ENCODE measurements around the gene SIPA1.
"Not testable (repeated sequence)": the region's sequence is repeated elsewhere in the genome, so short reads cannot be mapped to it uniquely, and the experiment has no call there.

SIPA1 gene

DNA sequence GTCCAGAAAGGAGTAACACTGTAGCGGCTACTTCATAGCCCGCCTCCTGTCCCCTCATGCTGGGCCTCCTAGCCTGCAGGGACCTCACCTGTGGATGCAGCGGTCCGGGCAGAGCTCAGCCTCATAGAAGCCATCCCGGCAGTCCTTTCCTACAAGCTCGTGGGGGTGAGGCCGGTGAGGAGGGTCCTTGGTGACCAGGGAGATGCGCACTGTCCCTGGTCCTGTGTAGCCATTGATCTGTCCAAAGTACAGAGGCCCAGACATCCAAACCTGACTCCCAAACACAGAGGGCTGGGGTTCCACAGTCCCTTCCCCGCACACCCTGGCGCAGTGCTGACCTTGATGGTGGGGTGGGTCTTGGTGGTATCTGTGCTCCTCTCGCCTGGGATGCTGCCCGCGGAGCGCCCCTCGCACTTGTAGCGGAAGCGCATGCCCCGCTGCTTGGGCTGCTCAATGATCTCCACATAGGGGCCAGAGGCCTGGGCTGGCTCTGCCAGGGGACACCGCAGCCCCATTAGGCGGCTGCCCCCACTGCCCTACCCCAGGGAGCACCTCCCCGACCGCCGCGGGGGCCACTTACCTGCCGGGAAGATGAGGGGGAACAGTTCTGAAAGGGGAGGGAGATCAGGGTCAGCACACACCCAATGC is 23.8 kb downstream of the SIPA1 start:
- DNase-seq, result no peak

DNA sequence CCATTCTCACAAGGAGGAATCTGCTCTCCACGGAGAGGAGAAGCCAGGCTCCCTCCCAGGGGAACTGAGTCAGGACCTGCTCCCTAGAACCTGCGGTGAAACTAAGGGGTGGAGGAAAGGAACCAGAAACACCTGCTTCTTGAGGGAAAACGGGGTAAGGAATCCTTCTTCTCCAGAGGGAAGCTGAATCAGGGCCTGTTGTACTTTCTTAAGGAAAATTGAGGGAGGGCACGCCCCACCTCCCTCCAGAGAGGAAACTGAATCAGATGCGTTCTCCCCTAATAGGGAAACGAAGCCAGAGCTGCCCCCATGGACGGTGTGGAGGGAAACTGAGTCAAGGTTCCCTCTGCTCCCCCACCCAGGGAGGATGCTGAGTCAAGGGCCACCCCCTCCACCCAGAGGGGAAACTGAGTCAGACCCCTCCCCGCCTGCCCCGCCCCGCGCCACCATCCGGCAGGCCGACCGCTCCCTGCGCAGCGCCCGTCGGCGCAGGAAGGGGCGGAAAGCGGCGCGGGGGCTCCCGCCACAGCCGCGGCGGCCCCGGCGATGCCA is 24.4 kb downstream of the SIPA1 start:
- DNase-seq, result no peak

- peak; percentile 51 for DNase-seq
Observed at GRCh38 chr11:65662799-65663638, 25.1 kb downstream of the SIPA1 start, which contains the start of gene RELA. TSS of gene RELA (minus strand) at chr11:65662916. CDS start at chr11:65662832, 84 bp downstream.

GRCh38 chr11:65663639-65664200 is 25.8 kb downstream of the SIPA1 start:
- no peak for DNase-seq

DNA sequence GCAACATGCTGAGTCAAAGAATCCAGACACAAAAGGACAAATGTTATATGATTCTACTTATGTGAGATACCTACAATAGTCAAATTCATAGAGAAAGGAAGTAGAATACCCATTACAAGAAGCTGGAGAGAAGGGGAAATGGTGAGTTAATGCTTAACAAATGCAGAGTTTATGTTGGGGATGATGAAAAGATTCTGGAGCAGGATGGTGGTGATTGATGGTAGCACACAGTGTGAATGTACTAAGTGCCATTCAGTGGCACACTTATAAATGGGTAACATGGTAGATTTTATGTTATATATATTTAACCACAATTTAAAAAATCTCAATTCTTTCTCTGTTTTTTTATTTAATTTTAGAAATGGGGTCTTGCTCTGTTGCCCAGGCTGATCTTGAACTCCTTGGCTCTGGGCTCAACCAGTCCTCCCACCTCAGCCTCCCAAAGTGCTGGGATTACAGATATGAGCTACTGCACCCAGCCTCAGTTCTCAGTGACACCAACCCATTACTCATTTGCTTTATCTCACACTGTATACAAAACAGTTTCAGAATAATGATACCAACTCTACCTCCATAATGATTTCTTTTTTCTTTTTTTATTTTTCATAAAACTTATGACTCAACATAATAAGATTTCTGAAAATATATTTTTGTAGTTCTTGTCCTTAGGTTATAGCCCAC is 34.4 kb downstream of the SIPA1 start:
- no peak for DNase-seq

DNA sequence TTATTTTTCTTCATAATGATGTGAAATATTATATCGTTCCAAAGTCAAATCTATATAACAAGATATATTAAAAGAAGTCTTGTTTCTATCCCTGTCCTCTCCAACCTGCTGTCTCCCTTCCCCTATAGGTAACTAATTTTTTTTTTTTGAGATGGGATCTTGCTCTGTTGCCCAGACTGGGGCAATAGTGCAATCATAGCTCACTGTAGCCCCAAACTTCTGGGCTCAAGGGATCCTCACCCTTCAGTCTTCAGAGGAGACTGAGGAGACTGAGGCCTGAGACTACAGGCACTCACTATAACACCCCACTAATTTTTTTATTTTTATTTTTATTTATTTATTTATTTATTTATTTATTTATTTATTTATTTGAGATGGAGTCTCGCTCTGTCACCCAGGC is 35.1 kb downstream of the SIPA1 start:
- no peak for DNase-seq

GRCh38 chr11:65680192-65680743 is 42.4 kb downstream of the SIPA1 start:
- DNase-seq, result no peak

- not testable (repeated sequence) for DNase-seq
Observed at GRCh38 chr11:65683480-65683879, 45.6 kb downstream of the SIPA1 start.

- DNase-seq, result no peak
Observed at GRCh38 chr11:65685981-65686380, 48.1 kb downstream of the SIPA1 start.

- DNase-seq, result not testable (repeated sequence)
Observed at GRCh38 chr11:65691847-65692246, 53.9 kb downstream of the SIPA1 start.

DNA sequence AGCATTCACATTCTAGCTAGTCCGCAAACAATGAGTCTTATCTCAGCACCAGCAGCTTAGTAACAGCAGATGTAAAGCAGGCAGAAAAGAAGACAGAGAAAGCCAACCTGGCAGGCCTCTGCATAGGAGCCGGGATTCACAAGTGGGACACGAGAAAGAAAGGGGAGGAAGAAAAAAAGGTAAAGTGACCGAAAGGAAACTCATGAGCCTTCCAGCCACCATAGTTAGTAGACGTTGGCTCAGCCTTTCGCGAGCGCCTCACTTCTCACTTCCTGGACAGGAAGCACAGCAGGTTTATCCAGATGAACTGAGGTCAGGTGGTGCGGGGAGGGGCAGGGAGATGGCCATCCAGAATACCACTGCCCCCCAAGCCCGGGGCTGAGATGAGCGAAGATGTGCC is 54.5 kb downstream of the SIPA1 start:
- DNase-seq, result no peak

DNA sequence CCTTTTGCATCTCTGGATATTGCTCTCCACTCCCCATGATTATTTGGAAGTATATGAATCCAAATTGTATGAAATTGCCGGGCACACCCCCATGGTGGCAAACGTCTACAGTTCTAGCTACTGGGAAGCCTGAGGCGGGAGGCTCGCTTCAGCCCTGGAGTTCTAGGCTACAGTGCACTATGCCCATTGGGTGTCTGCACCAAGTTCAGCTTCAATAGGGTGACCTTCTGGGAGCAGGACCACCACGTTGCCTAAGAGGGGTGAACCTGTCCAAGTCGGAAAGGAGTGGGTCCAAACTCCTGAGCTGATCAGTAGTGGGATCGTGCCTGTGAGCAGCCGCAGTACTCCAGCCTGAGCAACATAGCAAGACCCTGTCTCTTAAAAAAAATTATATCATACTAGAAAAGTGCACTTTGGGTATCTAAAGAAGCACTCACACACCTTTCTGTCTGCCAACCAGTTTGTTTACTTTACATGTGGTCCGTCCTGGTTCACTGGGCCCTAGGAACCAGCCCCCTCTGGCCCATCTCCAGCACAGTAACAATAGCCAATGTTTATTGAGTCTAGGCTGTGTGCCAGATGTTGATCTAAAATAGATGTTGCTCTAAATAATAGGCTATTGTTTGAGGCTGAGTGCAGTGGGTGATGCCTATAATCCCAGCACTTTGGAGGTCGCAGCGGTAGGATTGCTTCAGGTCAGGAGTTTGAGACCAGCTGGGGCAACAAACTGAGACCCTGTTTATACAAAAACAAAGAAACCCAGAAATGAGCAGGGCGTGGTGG is 57.7 kb downstream of the SIPA1 start:
- DNase-seq, result peak; percentile 66

GRCh38 chr11:65696802-65697552 is 59.1 kb downstream of the SIPA1 start:
- DNase-seq, result no peak

DNA sequence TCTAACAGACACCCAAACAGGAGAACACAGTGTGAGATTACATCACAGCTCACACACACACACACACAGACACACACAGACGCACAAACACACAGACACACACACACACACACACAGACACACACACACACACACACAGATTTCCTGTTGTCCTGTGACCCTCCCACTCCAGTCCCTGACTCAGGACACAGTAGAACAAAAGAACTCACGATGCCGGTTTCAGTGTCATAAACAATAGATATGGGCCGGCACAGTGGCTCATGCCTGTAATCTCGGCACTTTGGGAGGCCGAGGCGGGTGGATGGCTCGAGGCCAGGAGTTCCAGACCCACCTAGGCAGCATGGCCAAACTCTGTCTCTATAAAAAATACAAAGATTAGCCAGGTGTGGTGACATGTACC is 60.3 kb downstream of the SIPA1 start:
- DNase-seq, result no peak

DNA sequence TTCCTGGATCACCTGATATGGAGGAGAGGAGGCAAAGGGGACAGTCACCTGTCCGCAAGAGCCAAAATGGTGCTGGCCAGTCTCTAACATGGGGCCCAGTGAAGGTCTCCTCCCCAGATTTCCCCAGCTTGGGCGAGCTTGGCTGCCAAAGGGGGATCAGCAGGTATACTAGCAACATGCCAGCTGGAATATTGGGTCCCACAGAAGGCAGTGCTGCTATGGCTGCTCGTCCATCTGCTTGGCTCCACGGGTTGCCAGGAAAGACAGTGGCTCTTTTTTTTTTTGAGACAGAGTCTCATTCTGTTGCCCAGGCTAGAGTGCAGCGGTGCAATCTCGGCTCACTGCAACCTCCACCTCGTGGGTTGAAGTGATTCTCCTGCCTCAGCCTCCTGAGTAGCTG is 61.4 kb downstream of the SIPA1 start:
- no peak for DNase-seq

DNA sequence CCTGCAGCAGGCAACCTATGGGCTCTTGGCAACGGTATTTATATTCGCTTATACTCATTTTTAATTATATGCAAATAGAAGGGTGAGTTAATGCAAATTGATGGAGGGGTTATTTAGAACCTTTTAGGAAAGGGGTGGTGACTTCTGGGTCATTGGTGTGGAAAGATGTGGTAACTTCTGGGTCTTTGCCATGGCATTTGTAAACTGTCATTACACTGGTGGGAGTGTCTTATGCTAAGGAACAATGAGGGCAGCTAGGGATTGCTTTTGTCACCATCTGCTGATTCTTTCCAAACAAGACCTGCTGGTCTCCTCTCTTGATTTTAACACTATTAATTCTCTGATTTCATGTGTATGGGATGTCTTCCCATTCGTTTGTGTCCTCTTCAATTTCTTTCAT is 62.5 kb downstream of the SIPA1 start:
- DNase-seq, result no peak
